ENCODE results near the gene COL16A1.

The COL16A1 gene

GRCh38 chr1:31666263-31666963 is 37.4 kb downstream of the COL16A1 start:
- Histone ChIP-seq H3K4me1 (ENCODE audit: control insufficient read depth, insufficient read depth, low read length) (peaks cover 1% of the 10 kb centered on the region; the same call in 1 of the 2 replicates), H3K27me3 (ENCODE audit: control insufficient read depth, insufficient read depth, low read length) (no peaks in the 10 kb centered on the region; the same call in 1 of the 2 replicates), H3K9me3 (ENCODE audit: control insufficient read depth, insufficient read depth, low read length) (no peaks in the 10 kb centered on the region), H3K4me3 (ENCODE audit: low read length) (no peak overlapping the region), H3K27ac (ENCODE audit: low read length) (no peak overlapping the region), H3K36me3 (ENCODE audit: control insufficient read depth, insufficient read depth, low read length) (no peaks in the 10 kb centered on the region)
- WGBS (ENCODE audit: insufficient coverage, insufficient read length) = no CpG with 5 or more reads among the region's 10 CpGs
- no peak for DNase-seq (ENCODE audit: low read depth, low spot score)

GRCh38 chr1:31665234-31665878 is 38.5 kb downstream of the COL16A1 start:
- no CpG with 5 or more reads among the region's 7 CpGs for WGBS (ENCODE audit: insufficient coverage, insufficient read length)
- no peak for DNase-seq (ENCODE audit: low read depth, low spot score)
- Histone ChIP-seq H3K27ac (ENCODE audit: low read length) (no peak overlapping the region), H3K9me3 (ENCODE audit: control insufficient read depth, insufficient read depth, low read length) (no peaks in the 10 kb centered on the region), H3K4me1 (ENCODE audit: control insufficient read depth, insufficient read depth, low read length) (peaks cover 1% of the 10 kb centered on the region; the same call in 1 of the 2 replicates), H3K36me3 (ENCODE audit: control insufficient read depth, insufficient read depth, low read length) (no peaks in the 10 kb centered on the region), H3K27me3 (ENCODE audit: control insufficient read depth, insufficient read depth, low read length) (no peaks in the 10 kb centered on the region; the same call in 1 of the 2 replicates), H3K4me3 (ENCODE audit: low read length) (no peak overlapping the region)

DNA sequence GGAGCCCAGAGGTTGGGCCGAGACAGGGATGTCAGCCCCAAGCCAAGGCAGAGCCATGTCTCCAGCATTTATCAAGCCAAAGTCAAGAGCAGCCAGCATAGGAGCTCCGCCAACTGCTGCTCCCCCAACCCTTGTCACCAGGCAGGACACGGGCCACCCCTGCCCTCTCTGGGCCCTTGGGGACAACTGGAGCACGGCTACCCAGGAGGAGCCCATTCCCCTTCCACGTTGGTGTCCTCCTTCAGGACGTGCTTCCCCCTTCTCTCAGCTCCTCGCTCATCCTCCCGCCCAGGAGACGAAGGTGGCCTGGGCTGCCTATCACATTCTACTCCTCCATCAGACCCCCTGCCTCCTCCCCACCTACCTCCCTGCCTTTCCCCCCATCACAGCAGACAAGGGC is 39.3 kb downstream of the COL16A1 start:
- no peaks in the 10 kb centered on the region for H3K36me3 ChIP-seq (ENCODE audit: control insufficient read depth, insufficient read depth, low read length)
- WGBS (ENCODE audit: insufficient coverage, insufficient read length) = no CpG with 5 or more reads among the region's 9 CpGs
- peaks cover under 1% of the 10 kb centered on the region; the same call in 1 of the 2 replicates for H3K4me1 ChIP-seq (ENCODE audit: control insufficient read depth, insufficient read depth, low read length)
- no peak overlapping the region for H3K27ac ChIP-seq (ENCODE audit: low read length)
- H3K9me3 ChIP-seq (ENCODE audit: control insufficient read depth, insufficient read depth, low read length) = no peaks in the 10 kb centered on the region
- no peak for DNase-seq (ENCODE audit: low read depth, low spot score)
- no peak overlapping the region for H3K4me3 ChIP-seq (ENCODE audit: low read length)
- H3K27me3 ChIP-seq (ENCODE audit: control insufficient read depth, insufficient read depth, low read length) = no peaks in the 10 kb centered on the region; the same call in 1 of the 2 replicates

GRCh38 chr1:31663622-31664452 is 40.0 kb downstream of the COL16A1 start:
- Histone ChIP-seq H3K4me1 (ENCODE audit: control insufficient read depth, insufficient read depth, low read length) (no peaks in the 10 kb centered on the region; the same call in 1 of the 2 replicates), H3K4me3 (ENCODE audit: low read length) (no peak overlapping the region), H3K9me3 (ENCODE audit: control insufficient read depth, insufficient read depth, low read length) (no peaks in the 10 kb centered on the region), H3K36me3 (ENCODE audit: control insufficient read depth, insufficient read depth, low read length) (no peaks in the 10 kb centered on the region), H3K27me3 (ENCODE audit: control insufficient read depth, insufficient read depth, low read length) (no peaks in the 10 kb centered on the region; the same call in 1 of the 2 replicates), H3K27ac (ENCODE audit: low read length) (no peak overlapping the region)
- DNase-seq (ENCODE audit: low read depth, low spot score) = no peak
- no CpG with 5 or more reads among the region's 9 CpGs for WGBS (ENCODE audit: insufficient coverage, insufficient read length)

GRCh38 chr1:31662463-31662862 is 41.4 kb downstream of the COL16A1 start:
- H3K4me3 ChIP-seq (ENCODE audit: low read length) = no peak overlapping the region
- DNase-seq (ENCODE audit: low read depth, low spot score) = no peak
- no peaks in the 10 kb centered on the region for H3K36me3 ChIP-seq (ENCODE audit: control insufficient read depth, insufficient read depth, low read length)
- no CpG with 5 or more reads among the region's 12 CpGs for WGBS (ENCODE audit: insufficient coverage, insufficient read length)
- H3K9me3 ChIP-seq (ENCODE audit: control insufficient read depth, insufficient read depth, low read length) = no peaks in the 10 kb centered on the region
- no peaks in the 10 kb centered on the region; the same call in 1 of the 2 replicates for H3K4me1 ChIP-seq (ENCODE audit: control insufficient read depth, insufficient read depth, low read length)
- H3K27me3 ChIP-seq (ENCODE audit: control insufficient read depth, insufficient read depth, low read length) = no peaks in the 10 kb centered on the region; the same call in 1 of the 2 replicates
- H3K27ac ChIP-seq (ENCODE audit: low read length) = no peak overlapping the region

DNA sequence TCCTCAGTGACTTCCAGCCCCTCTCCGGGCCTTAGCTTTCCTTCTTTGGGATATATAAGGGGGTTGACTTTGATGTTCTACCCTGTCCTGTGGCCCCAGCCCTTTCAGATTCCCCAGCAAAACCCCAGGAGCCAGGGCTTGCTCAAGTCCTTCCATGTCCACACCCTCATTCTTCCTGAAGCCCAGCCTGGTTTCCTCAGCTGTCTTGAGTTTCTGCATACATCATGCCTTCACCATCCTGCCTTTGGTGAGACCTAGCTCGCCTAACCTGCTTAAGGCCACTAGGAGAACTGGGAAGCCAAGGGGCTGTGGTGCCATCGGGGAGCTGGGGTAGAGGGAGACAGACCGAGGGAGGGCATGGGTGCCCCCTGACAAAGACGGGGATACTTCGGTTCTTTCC is 42.0 kb downstream of the COL16A1 start:
- DNase-seq (ENCODE audit: low read depth, low spot score) = no peak
- H3K27ac ChIP-seq (ENCODE audit: low read length) = no peak overlapping the region
- H3K4me3 ChIP-seq (ENCODE audit: low read length) = no peak overlapping the region
- H3K36me3 ChIP-seq (ENCODE audit: control insufficient read depth, insufficient read depth, low read length) = no peaks in the 10 kb centered on the region
- WGBS (ENCODE audit: insufficient coverage, insufficient read length) = no CpG with 5 or more reads among the region's 6 CpGs
- no peaks in the 10 kb centered on the region for H3K9me3 ChIP-seq (ENCODE audit: control insufficient read depth, insufficient read depth, low read length)
- H3K4me1 ChIP-seq (ENCODE audit: control insufficient read depth, insufficient read depth, low read length) = no peaks in the 10 kb centered on the region; the same call in 1 of the 2 replicates
- no peaks in the 10 kb centered on the region; the same call in 1 of the 2 replicates for H3K27me3 ChIP-seq (ENCODE audit: control insufficient read depth, insufficient read depth, low read length)

GRCh38 chr1:31660871-31661455 is 42.9 kb downstream of the COL16A1 start:
- H3K4me1 ChIP-seq (ENCODE audit: control insufficient read depth, insufficient read depth, low read length) = no peaks in the 10 kb centered on the region; the same call in 1 of the 2 replicates
- H3K27ac ChIP-seq (ENCODE audit: low read length) = no peak overlapping the region
- no peak overlapping the region for H3K4me3 ChIP-seq (ENCODE audit: low read length)
- WGBS (ENCODE audit: insufficient coverage, insufficient read length) = no CpG with 5 or more reads among the region's 4 CpGs
- no peaks in the 10 kb centered on the region for H3K36me3 ChIP-seq (ENCODE audit: control insufficient read depth, insufficient read depth, low read length)
- no peaks in the 10 kb centered on the region for H3K9me3 ChIP-seq (ENCODE audit: control insufficient read depth, insufficient read depth, low read length)
- no peak for DNase-seq (ENCODE audit: low read depth, low spot score)
- no peaks in the 10 kb centered on the region; the same call in 1 of the 2 replicates for H3K27me3 ChIP-seq (ENCODE audit: control insufficient read depth, insufficient read depth, low read length)

GRCh38 chr1:31659889-31660288 is 43.9 kb downstream of the COL16A1 start:
- Histone ChIP-seq H3K27ac (ENCODE audit: low read length) (no peak overlapping the region), H3K9me3 (ENCODE audit: control insufficient read depth, insufficient read depth, low read length) (no peaks in the 10 kb centered on the region), H3K27me3 (ENCODE audit: control insufficient read depth, insufficient read depth, low read length) (no peaks in the 10 kb centered on the region; the same call in 1 of the 2 replicates), H3K36me3 (ENCODE audit: control insufficient read depth, insufficient read depth, low read length) (no peaks in the 10 kb centered on the region), H3K4me3 (ENCODE audit: low read length) (no peak overlapping the region), H3K4me1 (ENCODE audit: control insufficient read depth, insufficient read depth, low read length) (no peaks in the 10 kb centered on the region; the same call in 1 of the 2 replicates)
- DNase-seq (ENCODE audit: low read depth, low spot score) = no peak
- no CpG with 5 or more reads among the region's 3 CpGs for WGBS (ENCODE audit: insufficient coverage, insufficient read length)

GRCh38 chr1:31658721-31659120 is 45.1 kb downstream of the COL16A1 start:
- H3K4me3 ChIP-seq (ENCODE audit: low read length) = no peak overlapping the region
- no peaks in the 10 kb centered on the region for H3K36me3 ChIP-seq (ENCODE audit: control insufficient read depth, insufficient read depth, low read length)
- H3K9me3 ChIP-seq (ENCODE audit: control insufficient read depth, insufficient read depth, low read length) = no peaks in the 10 kb centered on the region

More at GRCh38 chr1:31658721-31659120, 45.1 kb downstream of the COL16A1 start:
- no peaks in the 10 kb centered on the region; the same call in 1 of the 2 replicates for H3K4me1 ChIP-seq (ENCODE audit: control insufficient read depth, insufficient read depth, low read length)
- DNase-seq (ENCODE audit: low read depth, low spot score) = no peak
- no peaks in the 10 kb centered on the region; the same call in 1 of the 2 replicates for H3K27me3 ChIP-seq (ENCODE audit: control insufficient read depth, insufficient read depth, low read length)
- WGBS (ENCODE audit: insufficient coverage, insufficient read length) = no CpG with 5 or more reads among the region's 3 CpGs
- H3K27ac ChIP-seq (ENCODE audit: low read length) = no peak overlapping the region

All from iPS DF 6.9 (cell line).